A673 (cell line): ENCODE results near the gene LCLAT1. TPM values are rescaled to one million over a fixed set of nuclear protein-coding genes. Genes with fewer than 3 reads are reported as not detected.
"Not testable (repeated sequence)": the region's sequence is repeated elsewhere in the genome, so short reads cannot be mapped to it uniquely, and the experiment has no call there.

ENCODE experiments used
- BruUV-seq: library from RNA; stranded (reverse); fragments of 400-500 nt; replicated peaks from 2 replicates; lab custom pipeline; 2021; lab: Mats Ljungman, UMichigan
- CTCF ChIA-PET: fragments of 300-600 bp; sonication (Branson Sonifier 250); formaldehyde crosslinking; loops from one replicate; lab custom pipeline; 2022; ENCODE audit warnings: antibody characterized with exemption; lab: Charles Lee
- POLR2A ChIA-PET: fragments of 300-600 bp; sonication (Branson Sonifier 250); formaldehyde crosslinking; loops from one replicate; lab custom pipeline; 2022; ENCODE audit warnings: antibody characterized with exemption; ENCODE audit not compliant: low non-redundant PET; lab: Charles Lee
- DNase-seq: peaks from one replicate; pipeline ENCODE4 v3.0.0-alpha.2; 2015; ENCODE audit warnings: low spot score
- H3K27ac ChIP-seq: fragments of 200-600 bp; sonication (generic); 2 replicates; pipeline ENCODE4 v1.5.1; 2016; ENCODE audit warnings: mixed run types, low read depth, mild to moderate bottlenecking, mixed read lengths, antibody characterized with exemption, low read length; ENCODE audit not compliant: poor library complexity, severe bottlenecking
- H3K27me3 ChIP-seq: fragments of 200-600 bp; sonication (generic); replicated peaks from 2 replicates; pipeline ENCODE4 v1.6.1; 2017; ENCODE audit warnings: mixed run types, low read depth, mild to moderate bottlenecking, mixed read lengths, antibody characterized with exemption, low read length; ENCODE audit not compliant: insufficient read depth, poor library complexity
- H3K36me3 ChIP-seq: fragments of 200-600 bp; sonication (generic); 2 replicates; pipeline ENCODE4 v1.6.1; 2016; ENCODE audit warnings: mixed run types, mild to moderate bottlenecking, mixed read lengths, antibody characterized with exemption, low read length; ENCODE audit not compliant: insufficient read depth, poor library complexity, severe bottlenecking
- H3K4me1 ChIP-seq: fragments of 200-600 bp; sonication (generic); 2 replicates; pipeline ENCODE4 v1.6.1; 2017; ENCODE audit warnings: mixed run types, mild to moderate bottlenecking, mixed read lengths, antibody characterized with exemption, low read length; ENCODE audit not compliant: insufficient read depth, poor library complexity, severe bottlenecking
- H3K4me3 ChIP-seq: fragments of 200-600 bp; sonication (generic); 2 replicates; pipeline ENCODE4 v1.5.1; 2016; ENCODE audit warnings: low read depth, mixed run types, mild to moderate bottlenecking, mixed read lengths, low read length; ENCODE audit not compliant: poor library complexity, severe bottlenecking
- H3K9me3 ChIP-seq: fragments of 200-600 bp; sonication (generic); 2 replicates; pipeline ENCODE4 v1.6.1; 2016; ENCODE audit warnings: mixed run types, low read depth, mild to moderate bottlenecking, mixed read lengths, antibody characterized with exemption, low read length; ENCODE audit not compliant: poor library complexity, severe bottlenecking
- CTCF ChIP-seq: fragments of 300-800, 200-600 bp; sonication (generic); conservative IDR thresholded peaks from 2 replicates; pipeline ENCODE4 v1.5.1; 2017; ENCODE audit warnings: low read depth, mild to moderate bottlenecking, antibody characterized with exemption, low read length, moderate library complexity, mixed read lengths
- EZH2 ChIP-seq: fragments of 200-600 bp; sonication (generic); IDR thresholded peaks from 2 replicates; pipeline ENCODE4 v1.6.1; 2017; ENCODE audit warnings: borderline replicate concordance, low read depth, mild to moderate bottlenecking, mixed read lengths, antibody characterized with exemption, low read length; ENCODE audit not compliant: poor library complexity, severe bottlenecking
- intact Hi-C: fragments of 100-400 bp; cut with micrococcal nuclease; formaldehyde crosslinking; loops from one replicate; pipeline ENCODE4 v1.10.0; 2022; ENCODE audit not compliant: unreplicated experiment
- total RNA-seq: library from RNA; stranded (reverse); gene quantifications from 2 replicates; pipeline ENCODE4 v1.2.3, GENCODE V29; 2021

Gene LCLAT1
- total RNA-seq, 1 experiment from 2014 or later, result 35.3 TPM

GRCh38 chr2:30492619-30493018, 45.6 kb downstream of the LCLAT1 start:
- DNase-seq, result no peak
- TF ChIP-seq CTCF, result no peak
- no peak for TF ChIP-seq EZH2
- no peak overlapping the region for H3K4me3 ChIP-seq

GRCh38 chr2:30493440-30493839, 46.4 kb downstream of the LCLAT1 start:
- Histone ChIP-seq H3K36me3 (no peaks in the 10 kb centered on the region), H3K4me3 (no peak overlapping the region), H3K4me1 (peaks cover 12% of the 10 kb centered on the region), H3K27ac (no peak overlapping the region), H3K27me3 (no peaks in the 10 kb centered on the region), H3K9me3 (peaks cover 8% of the 10 kb centered on the region)
- no TSS peak for BruUV-seq
- intact Hi-C loops, result no loop called here
- POLR2A ChIA-PET, result no interaction called here
- no peak for DNase-seq
- CTCF ChIA-PET, result no interaction called here
- TF ChIP-seq CTCF (no peak), EZH2 (no peak)

More at GRCh38 chr2:30492619-30493018, 45.6 kb downstream of the LCLAT1 start:
- no peak overlapping the region for H3K27ac ChIP-seq
- H3K9me3 ChIP-seq, result peaks cover 3% of the 10 kb centered on the region
- peaks cover 12% of the 10 kb centered on the region for H3K4me1 ChIP-seq
- ChIA-PET CTCF (no interaction called here), POLR2A (no interaction called here)
- no TSS peak for BruUV-seq
- H3K27me3 ChIP-seq, result no peaks in the 10 kb centered on the region
- intact Hi-C loops, result no loop called here
- H3K36me3 ChIP-seq, result no peaks in the 10 kb centered on the region

GRCh38 chr2:30495896-30496295, 48.9 kb downstream of the LCLAT1 start:
- BruUV-seq, H3K27ac ChIP-seq, H3K4me3 ChIP-seq, intact Hi-C loops, CTCF ChIA-PET, H3K4me1 ChIP-seq, DNase-seq, H3K27me3 ChIP-seq, H3K36me3 ChIP-seq, POLR2A ChIA-PET: not testable (repeated sequence)
- H3K9me3 ChIP-seq, result peaks cover 25% of the 10 kb centered on the region

- CTCF ChIA-PET, result no interaction called here
- H3K27me3 ChIP-seq, result no peaks in the 10 kb centered on the region
- peaks cover 3% of the 10 kb centered on the region for H3K36me3 ChIP-seq
- BruUV-seq, result no TSS peak
- no peak overlapping the region for H3K4me3 ChIP-seq
- no peaks in the 10 kb centered on the region for H3K4me1 ChIP-seq
- intact Hi-C loops, result no loop called here
- H3K9me3 ChIP-seq, result peaks cover 32% of the 10 kb centered on the region
- no peak for DNase-seq
- POLR2A ChIA-PET, result no interaction called here
- TF ChIP-seq CTCF, result no peak
- TF ChIP-seq EZH2, result no peak
- H3K27ac ChIP-seq, result no peak overlapping the region
Observed at GRCh38 chr2:30499681-30500080, 52.6 kb downstream of the LCLAT1 start.
